NCI-H1436 (cell line): ENCODE measurements around the gene KANSL1.

ENCODE experiments used
- DNase-seq: peaks from one replicate; lab custom pipeline; 2025; lab: John Stamatoyannopoulos, UW

Gene KANSL1

DNA sequence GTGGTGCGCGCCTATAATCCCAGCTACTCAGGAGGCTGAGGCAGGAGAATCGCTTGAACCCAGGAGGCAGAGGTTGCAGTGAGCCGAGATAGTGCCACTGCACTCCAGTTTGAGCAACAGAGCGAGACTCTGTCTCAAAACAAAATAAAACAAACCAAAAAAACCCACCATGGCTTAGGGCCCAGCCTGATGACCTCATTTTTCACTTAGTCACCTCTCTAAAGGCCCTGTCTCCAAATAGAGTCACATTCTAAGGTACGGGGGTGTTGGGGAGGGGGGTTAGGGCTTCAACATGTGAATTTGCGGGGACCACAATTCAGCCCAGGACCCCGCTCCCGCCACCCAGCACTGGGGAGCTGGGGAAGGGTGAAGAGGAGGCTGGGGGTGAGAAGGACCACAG lies 195.6 kb downstream of the KANSL1 start:
- no peak for DNase-seq

DNA sequence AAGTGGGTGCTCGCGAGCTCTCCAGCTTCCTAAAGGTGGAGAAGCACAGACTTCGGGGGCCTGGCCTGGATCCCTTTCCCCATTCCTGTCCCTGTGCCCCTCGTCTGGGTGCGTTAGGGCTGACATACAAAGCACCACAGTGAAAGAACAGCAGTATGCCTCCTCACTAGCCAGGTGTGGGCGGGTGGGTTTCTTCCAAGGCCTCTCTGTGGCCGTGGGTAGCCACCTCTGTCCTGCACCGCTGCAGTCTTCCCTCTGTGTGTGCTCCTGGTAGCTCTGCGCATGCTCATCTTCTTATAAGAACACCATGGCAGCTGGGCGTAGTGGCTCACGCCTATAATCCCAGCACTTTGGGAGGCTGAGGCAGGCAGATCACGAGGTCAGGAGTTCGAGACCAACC lies 196.1 kb downstream of the KANSL1 start:
- DNase-seq: no peak

DNA sequence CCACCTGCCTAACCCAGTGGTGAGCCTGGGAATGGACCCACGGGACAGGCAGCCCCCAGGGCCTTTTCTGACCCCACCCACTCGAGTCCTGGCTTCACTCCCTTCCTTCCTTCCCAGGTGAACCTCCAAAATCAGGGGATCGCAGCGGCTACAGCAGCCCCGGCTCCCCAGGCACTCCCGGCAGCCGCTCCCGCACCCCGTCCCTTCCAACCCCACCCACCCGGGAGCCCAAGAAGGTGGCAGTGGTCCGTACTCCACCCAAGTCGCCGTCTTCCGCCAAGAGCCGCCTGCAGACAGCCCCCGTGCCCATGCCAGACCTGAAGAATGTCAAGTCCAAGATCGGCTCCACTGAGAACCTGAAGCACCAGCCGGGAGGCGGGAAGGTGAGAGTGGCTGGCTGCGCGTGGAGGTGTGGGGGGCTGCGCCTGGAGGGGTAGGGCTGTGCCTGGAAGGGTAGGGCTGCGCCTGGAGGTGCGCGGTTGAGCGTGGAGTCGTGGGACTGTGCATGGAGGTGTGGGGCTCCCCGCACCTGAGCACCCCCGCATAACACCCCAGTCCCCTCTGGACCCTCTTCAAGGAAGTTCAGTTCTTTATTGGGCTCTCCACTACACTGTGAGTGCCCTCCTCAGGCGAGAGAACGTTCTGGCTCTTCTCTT lies 196.8 kb downstream of the KANSL1 start:
- no peak for DNase-seq

DNA sequence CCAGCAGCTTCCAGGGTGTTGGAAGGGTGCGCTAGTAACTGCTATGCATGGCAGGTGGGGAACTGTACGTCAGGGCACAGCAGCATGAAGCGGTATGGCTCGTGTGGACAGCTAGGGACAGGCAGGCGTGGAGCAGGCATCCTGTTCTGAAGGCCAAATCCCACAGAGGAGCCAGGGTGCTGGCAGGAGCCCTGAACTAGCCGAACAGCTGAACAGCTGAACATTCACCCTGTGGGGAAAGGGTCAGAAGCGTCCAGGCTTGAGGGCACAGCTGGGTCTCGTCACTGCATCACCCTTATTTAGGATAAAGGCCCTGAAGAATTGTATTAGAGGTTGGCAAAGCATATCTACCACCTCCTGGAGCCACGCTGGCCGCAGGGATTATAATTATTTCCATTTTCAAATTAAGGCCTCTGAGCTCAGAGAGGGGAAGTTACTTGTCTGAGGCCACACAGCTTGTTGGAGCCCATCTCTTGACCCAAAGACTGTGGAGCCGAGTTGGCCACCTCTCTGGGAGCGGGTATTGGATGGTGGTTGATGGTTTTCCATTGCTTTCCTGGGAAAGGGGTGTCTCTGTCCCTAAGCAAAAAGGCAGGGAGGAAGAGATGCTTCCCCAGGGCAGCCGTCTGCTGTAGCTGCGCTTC lies 197.5 kb downstream of the KANSL1 start:
- DNase-seq: no peak

DNA sequence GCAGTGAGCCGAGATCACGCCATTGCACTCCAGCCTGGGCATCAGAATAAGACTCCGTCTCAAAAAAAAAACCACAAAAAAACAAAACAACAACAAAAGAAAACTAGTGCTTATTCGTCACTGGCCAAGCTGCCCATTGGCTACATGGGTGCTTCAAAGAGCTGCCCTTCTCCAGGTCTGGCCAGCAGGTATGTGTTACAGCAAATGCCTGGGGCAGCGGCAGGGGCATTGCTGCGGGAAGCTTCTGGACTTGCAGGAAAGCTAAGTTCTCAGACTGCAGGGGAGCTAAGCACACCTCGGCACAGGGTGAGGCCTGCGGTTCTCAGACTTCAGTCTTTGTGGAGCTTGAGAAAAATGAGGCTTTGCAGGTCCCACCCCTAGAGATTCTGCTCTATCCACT lies 198.2 kb downstream of the KANSL1 start:
- DNase-seq: no peak

DNA sequence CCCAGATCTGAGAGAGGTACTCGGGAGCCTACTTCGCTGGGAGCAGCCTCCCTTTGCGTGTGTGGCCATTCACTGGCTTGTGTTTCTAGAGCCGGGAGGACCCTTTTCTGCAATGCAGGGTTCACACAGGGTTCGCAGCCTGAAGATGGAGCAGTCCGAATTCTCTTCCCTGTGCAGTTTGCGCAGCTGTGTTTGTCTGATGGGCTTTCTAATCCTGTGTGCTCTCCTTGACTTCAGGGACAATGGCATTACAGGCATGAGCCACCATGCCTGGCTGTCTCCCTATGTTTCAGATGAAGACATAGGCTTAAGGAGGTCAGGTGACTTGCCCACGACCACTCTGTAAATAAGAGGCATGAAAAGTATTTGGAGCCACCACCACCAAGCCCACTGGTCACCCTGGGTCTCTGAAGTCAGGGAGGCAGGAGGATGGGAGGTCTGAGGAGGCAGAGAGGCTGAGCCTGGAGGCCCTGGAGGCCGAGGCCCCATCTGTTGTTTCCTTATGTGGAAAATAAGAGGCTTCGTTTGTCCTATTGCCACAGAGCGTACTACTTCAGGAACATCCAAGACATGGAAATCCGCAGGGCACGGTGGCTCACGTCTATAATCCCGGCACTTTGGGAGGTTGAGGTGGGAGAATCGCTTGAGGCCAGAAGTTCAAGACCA lies 199.1 kb downstream of the KANSL1 start:
- no peak for DNase-seq

DNA sequence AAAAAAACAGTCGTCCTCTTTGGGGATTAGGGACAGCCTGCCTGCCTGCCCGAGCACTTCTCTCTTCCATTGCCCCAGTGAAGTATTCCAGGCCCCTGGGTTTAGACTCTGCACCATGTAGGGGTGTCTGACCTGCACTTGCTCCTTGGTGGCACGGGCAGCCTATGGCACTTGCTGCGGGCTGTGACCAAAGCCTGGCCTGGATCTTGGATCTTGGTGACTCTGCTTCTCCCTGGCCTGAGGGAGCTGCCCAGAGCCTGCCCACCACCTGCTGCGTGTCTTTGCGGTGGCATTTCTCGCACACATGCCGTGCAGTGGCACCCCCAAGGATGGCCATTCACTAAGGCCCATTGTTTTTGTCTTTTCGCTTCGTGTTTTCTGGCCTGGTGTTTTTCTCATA lies 200.3 kb downstream of the KANSL1 start:
- DNase-seq: no peak

DNA sequence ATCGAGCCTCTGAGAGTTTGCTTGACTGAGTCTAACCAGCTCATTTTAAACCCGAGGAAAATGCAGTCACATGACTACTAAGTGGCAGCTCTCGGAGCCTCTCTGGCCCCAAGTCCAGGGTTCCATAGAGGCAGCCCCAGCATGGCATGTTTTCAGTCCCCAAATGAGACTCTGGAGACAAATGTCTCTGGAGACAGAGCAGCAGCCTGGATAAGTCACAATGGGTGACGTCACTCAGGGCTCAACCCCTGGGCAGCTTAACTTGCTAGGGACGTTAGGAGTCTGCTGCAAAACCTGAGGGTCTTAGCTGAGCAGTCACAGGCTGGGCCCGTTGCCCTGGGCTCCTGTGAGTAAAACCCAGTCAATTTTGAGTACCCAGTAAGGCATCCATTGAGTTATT lies 201.1 kb downstream of the KANSL1 start:
- no peak for DNase-seq

DNA sequence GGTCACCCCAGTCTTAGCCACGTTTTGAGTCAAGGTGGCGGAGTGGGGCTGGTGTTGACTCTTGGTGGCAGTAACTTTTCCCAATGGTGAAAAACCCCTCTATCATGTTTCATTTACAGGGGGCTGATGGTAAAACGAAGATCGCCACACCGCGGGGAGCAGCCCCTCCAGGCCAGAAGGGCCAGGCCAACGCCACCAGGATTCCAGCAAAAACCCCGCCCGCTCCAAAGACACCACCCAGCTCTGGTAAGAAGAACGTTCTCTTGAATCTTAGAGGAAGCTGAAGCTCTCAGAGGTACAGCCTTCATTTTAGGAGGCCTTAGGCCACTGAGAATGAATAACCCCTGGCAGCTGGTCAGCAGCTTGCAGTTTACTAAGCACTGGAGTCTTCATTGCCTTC lies 201.9 kb downstream of the KANSL1 start:
- DNase-seq: no peak

DNA sequence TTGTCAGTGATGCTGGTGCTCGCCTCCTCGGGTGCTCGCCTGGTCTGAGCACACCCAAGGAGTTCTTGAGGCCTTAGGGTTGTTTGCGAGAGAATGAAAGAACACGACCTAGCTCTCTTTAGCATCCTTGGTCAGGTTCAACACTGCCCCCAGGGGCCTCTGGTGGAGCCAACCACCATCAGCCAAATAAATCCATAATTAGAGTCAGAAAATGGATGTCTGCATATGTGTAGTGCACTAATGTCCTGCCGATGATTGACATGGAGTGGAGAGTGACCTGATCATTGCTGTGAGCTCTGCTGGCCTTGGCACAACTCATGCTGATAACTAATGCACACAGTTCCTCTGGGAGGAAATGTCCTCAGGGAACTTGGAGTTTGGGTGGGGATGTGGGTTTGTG lies 202.3 kb downstream of the KANSL1 start:
- no peak for DNase-seq

DNA sequence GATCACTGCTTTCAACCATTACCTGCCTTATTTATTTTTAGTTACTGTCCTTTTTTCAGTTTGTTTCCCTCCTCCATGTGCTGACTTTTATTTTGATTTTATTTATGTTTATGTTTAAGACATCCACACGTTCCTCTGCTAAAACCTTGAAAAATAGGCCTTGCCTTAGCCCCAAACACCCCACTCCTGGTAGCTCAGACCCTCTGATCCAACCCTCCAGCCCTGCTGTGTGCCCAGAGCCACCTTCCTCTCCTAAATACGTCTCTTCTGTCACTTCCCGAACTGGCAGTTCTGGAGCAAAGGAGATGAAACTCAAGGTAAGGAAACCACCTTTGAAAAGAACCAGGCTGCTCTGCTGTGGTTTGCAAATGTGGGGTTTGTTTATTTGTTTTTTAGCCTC lies 203.5 kb downstream of the KANSL1 start:
- no peak for DNase-seq

DNA sequence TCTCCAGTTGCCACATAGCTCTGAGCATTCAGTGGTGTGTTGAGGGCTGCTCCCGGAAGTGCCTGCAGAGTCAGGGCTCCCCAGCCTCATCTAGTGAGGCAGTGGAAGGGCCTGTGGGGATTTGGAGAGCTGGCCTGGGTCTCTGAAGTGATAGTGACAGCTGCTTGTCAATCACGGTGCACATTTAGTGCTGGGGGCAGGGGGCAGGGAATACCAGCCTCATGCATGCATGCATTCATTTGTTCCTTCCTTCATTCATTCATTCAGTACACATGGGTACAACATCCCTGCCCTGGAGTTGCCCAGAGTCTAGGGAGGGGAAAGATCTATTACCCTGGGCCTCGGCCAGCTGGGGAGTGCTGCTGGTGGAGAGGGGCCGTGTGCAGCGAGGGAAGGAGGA lies 205.5 kb downstream of the KANSL1 start:
- no peak for DNase-seq

DNA sequence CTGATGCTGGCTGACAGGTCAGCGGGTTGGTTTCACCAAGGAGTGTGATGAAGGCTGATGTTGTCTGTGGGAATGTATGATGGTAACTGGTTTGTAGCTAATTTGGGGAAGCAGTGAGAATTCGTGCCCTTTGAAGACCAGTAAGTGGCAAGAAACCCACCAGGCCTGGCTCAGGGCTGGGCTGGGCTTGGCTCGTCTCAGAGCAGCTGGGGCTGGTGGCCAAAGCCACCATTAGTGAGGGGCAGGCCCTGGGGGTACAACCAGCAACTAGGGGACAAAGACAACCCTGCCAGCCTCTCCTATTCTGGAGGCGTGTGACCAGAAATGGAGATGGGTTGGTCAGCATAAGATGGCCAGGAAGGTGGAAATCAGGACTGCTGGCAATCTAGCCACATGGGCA lies 207.2 kb downstream of the KANSL1 start:
- DNase-seq: no peak

DNA sequence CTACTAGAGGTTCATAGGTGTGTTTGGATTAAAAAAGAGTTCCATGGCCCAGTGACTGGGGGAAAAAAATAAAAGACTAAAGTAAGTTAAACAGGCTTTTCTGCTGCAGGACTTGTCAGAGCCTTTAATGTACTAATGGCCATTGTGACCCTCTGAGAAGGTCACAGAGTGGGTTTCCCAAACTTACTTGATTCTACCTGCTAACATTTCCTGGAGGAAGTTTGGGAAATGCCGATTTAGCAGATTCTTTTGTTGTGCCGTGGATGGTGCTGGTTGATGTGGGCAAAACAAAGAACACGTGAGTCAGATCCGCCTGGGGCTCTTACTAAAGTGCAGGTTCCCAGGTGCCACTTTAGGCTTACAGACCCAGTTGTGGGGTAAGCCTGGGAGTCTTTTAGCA lies 207.8 kb downstream of the KANSL1 start:
- DNase-seq: no peak

DNA sequence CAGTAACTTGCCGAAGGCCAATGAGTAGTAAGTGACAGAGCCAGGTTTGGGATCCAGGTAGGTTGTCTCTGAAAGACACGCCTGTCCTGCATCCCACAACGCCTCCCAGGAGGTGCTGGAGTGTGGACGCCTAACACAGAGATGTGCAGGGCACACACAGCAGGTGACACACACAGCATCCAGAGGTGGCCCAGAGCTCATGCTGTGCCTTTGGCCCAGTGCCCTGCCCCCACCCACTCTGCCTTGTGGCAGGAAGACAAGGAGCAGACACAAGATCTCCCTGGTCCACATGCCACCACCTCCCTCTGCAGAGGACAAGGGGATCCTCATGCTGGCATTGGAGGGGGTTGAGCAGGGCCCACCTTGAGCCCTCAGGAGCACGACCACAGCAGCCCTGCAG lies 208.9 kb downstream of the KANSL1 start:
- DNase-seq: no peak

DNA sequence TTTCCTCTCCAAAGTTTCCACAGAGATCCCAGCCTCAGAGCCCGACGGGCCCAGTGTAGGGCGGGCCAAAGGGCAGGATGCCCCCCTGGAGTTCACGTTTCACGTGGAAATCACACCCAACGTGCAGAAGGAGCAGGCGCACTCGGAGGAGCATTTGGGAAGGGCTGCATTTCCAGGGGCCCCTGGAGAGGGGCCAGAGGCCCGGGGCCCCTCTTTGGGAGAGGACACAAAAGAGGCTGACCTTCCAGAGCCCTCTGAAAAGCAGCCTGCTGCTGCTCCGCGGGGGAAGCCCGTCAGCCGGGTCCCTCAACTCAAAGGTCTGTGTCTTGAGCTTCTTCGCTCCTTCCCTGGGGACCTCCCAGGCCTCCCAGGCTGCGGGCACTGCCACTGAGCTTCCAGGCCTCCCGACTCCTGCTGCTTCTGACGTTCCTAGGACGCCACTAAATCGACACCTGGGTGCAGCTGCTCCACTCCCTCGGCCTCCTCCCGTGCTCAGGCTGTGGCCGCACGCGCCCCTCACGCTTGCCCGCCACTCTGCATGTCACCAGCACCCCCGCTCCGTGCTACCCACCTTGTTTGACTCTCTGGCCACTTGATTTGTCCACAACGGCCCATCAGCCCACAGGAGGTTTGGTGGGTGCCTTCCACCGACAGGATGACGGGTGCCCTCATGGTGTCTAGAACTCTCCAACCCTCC lies 209.5 kb downstream of the KANSL1 start:
- no peak for DNase-seq

DNA sequence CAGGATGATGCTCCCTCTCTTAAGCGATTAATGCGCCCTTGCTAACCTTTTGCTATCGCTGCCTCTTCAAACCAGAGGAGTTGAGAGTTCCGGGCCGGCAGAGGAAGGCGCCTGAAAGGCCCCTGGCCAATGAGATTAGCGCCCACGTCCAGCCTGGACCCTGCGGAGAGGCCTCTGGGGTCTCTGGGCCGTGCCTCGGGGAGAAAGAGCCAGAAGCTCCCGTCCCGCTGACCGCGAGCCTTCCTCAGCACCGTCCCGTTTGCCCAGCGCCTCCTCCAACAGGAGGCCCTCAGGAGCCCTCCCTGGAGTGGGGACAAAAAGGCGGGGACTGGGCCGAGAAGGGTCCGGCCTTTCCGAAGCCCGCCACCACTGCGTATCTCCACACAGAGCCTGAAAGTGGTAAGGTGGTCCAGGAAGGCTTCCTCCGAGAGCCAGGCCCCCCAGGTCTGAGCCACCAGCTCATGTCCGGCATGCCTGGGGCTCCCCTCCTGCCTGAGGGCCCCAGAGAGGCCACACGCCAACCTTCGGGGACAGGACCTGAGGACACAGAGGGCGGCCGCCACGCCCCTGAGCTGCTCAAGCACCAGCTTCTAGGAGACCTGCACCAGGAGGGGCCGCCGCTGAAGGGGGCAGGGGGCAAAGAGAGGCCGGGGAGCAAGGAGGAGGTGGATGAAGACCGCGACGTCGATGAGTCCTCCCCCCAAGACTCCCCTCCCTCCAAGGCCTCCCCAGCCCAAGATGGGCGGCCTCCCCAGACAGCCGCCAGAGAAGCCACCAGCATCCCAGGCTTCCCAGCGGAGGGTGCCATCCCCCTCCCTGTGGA lies 210.2 kb downstream of the KANSL1 start:
- no peak for DNase-seq

DNA sequence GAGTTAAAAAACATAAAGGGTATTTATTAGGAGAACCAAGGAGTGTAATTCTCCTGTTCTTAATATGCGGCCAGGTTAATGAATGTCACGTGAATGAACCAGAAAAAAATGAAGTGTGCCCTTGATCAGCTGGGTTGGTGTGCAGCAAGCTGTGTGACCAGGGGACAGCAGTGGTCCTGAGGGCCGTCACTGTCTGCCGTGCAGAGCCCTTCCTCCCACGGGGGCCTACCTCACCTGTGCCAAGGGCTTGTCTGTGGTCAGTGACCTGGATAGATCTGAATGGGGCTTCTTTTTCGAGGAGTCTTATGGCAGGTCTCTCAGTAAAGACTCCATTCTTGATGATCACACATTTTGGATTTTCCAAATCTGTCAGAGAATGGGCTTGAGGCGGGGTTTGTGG lies 211.9 kb downstream of the KANSL1 start:
- DNase-seq: no peak

DNA sequence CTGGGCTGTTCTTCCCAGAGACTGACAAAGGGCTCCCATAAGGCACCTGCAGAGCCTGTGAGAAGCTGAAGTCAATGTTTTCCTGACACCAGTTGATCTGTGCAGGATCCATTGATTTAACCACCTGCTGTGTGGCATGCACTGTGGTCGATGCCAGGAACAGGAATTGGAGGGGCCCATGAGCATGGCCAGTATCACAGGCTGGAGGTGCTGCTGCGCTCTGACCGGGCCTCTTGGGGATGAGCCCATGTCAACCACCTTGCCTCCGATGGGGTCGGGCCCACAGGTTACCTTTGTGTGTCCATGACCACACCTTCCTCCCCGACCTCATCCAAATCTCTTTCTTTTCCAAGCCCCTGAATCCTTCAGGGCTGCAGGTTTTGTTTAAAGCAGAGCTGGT lies 212.4 kb downstream of the KANSL1 start:
- DNase-seq: no peak
